ENCODE data around the gene FAM131C. TPM values are rescaled to one million over a fixed set of nuclear protein-coding genes. Genes with fewer than 3 reads are reported as not detected.

FAM131C gene
- polyA plus RNA-seq, 2 donors, result 0.38 to 0.45 TPM

- H3K9me3 ChIP-seq (ENCODE audit: control insufficient read depth in 2 of 2, insufficient read depth in 1 of 2, low read depth in 1 of 2, low read length in 1 of 2), result no peaks in the 10 kb centered on the region
- peaks cover 4 to 32% of the 10 kb centered on the region in 2 donors for H3K4me1 ChIP-seq (ENCODE audit: control insufficient read depth in 2 of 2, insufficient read depth in 2 of 2, low read length in 1 of 2)
- H3K4me3 ChIP-seq (ENCODE audit: low read depth in 1 of 2, low read length in 2 of 2), result no peak overlapping the region
- no peaks in the 10 kb centered on the region for H3K27me3 ChIP-seq (ENCODE audit: control insufficient read depth in 1 of 2, insufficient read depth in 2 of 2, low read length in 2 of 2)
- H3K36me3 ChIP-seq (ENCODE audit: control insufficient read depth in 2 of 2, insufficient read depth in 2 of 2, low read length in 1 of 2), result no peaks in the 10 kb centered on the region
- H3K27ac ChIP-seq (ENCODE audit: low read depth in 2 of 2, low read length in 1 of 2), result peak overlapping the region; percentile 43 to 80
- WGBS, 2 donors, result 70 to 73% methylated on average over 18 of the region's 18 CpGs
These were observed 18.9 kb upstream of the FAM131C start for GRCh38 chr1:16092097-16092922.

GRCh38 chr1:16091296-16091695 lies 17.8 kb upstream of the FAM131C start:
- Histone ChIP-seq H3K9me3 (ENCODE audit: control insufficient read depth in 2 of 2, insufficient read depth in 1 of 2, low read depth in 1 of 2, low read length in 1 of 2) (no peaks in the 10 kb centered on the region), H3K4me3 (ENCODE audit: low read depth in 1 of 2, low read length in 2 of 2) (no peak overlapping the region), H3K27me3 (ENCODE audit: control insufficient read depth in 1 of 2, insufficient read depth in 2 of 2, low read length in 2 of 2) (no peaks in the 10 kb centered on the region), H3K27ac (ENCODE audit: low read depth in 2 of 2, low read length in 1 of 2) (peak overlapping the region; percentile 78 to 91), H3K4me1 (ENCODE audit: control insufficient read depth in 2 of 2, insufficient read depth in 2 of 2, low read length in 1 of 2) (peaks cover 4 to 32% of the 10 kb centered on the region in 2 donors), H3K36me3 (ENCODE audit: control insufficient read depth in 2 of 2, insufficient read depth in 2 of 2, low read length in 1 of 2) (no peaks in the 10 kb centered on the region)
- 46 to 48% methylated on average over 8 of the region's 8 CpGs for WGBS, 2 donors

- Histone ChIP-seq H3K36me3 (ENCODE audit: control insufficient read depth in 2 of 2, insufficient read depth in 2 of 2, low read length in 1 of 2) (no peaks in the 10 kb centered on the region), H3K9me3 (ENCODE audit: control insufficient read depth in 2 of 2, insufficient read depth in 1 of 2, low read depth in 1 of 2, low read length in 1 of 2) (no peaks in the 10 kb centered on the region), H3K4me1 (ENCODE audit: control insufficient read depth in 2 of 2, insufficient read depth in 2 of 2, low read length in 1 of 2) (peaks cover 4 to 32% of the 10 kb centered on the region in 2 donors), H3K4me3 (ENCODE audit: low read depth in 1 of 2, low read length in 2 of 2) (no peak overlapping the region), H3K27me3 (ENCODE audit: control insufficient read depth in 1 of 2, insufficient read depth in 2 of 2, low read length in 2 of 2) (no peaks in the 10 kb centered on the region), H3K27ac (ENCODE audit: low read depth in 2 of 2, low read length in 1 of 2) (peak overlapping the region in 1 of 2 donors; percentile 91)
- WGBS, 2 donors, result 80% methylated on average over 5 of the region's 5 CpGs
These were observed 16.8 kb upstream of the FAM131C start for GRCh38 chr1:16090076-16090826.

GRCh38 chr1:16088996-16089395 lies 15.5 kb upstream of the FAM131C start:
- no peak overlapping the region for H3K4me3 ChIP-seq (ENCODE audit: low read depth in 1 of 2, low read length in 2 of 2)
- peak overlapping the region; percentile 50 to 84 for H3K27ac ChIP-seq (ENCODE audit: low read depth in 2 of 2, low read length in 1 of 2)
- no peaks in the 10 kb centered on the region for H3K9me3 ChIP-seq (ENCODE audit: control insufficient read depth in 2 of 2, insufficient read depth in 1 of 2, low read depth in 1 of 2, low read length in 1 of 2)
- no peaks in the 10 kb centered on the region for H3K27me3 ChIP-seq (ENCODE audit: control insufficient read depth in 1 of 2, insufficient read depth in 2 of 2, low read length in 2 of 2)
- 76 to 79% methylated on average over 9 of the region's 9 CpGs for WGBS, 2 donors
- H3K4me1 ChIP-seq (ENCODE audit: control insufficient read depth in 2 of 2, insufficient read depth in 2 of 2, low read length in 1 of 2), result peaks cover 4 to 32% of the 10 kb centered on the region in 2 donors
- no peaks in the 10 kb centered on the region for H3K36me3 ChIP-seq (ENCODE audit: control insufficient read depth in 2 of 2, insufficient read depth in 2 of 2, low read length in 1 of 2)

GRCh38 chr1:16088351-16088911 lies 15.0 kb upstream of the FAM131C start:
- Histone ChIP-seq H3K9me3 (ENCODE audit: control insufficient read depth in 2 of 2, insufficient read depth in 1 of 2, low read depth in 1 of 2, low read length in 1 of 2) (no peaks in the 10 kb centered on the region), H3K27me3 (ENCODE audit: control insufficient read depth in 1 of 2, insufficient read depth in 2 of 2, low read length in 2 of 2) (no peaks in the 10 kb centered on the region), H3K4me3 (ENCODE audit: low read depth in 1 of 2, low read length in 2 of 2) (no peak overlapping the region), H3K36me3 (ENCODE audit: control insufficient read depth in 2 of 2, insufficient read depth in 2 of 2, low read length in 1 of 2) (no peaks in the 10 kb centered on the region), H3K4me1 (ENCODE audit: control insufficient read depth in 2 of 2, insufficient read depth in 2 of 2, low read length in 1 of 2) (peaks cover 4 to 35% of the 10 kb centered on the region in 2 donors), H3K27ac (ENCODE audit: low read depth in 2 of 2, low read length in 1 of 2) (peak overlapping the region; percentile 50 to 84)
- WGBS, 2 donors, result 66 to 68% methylated on average over 17 of the region's 17 CpGs

GRCh38 chr1:16087733-16088132 lies 14.3 kb upstream of the FAM131C start:
- H3K27me3 ChIP-seq (ENCODE audit: control insufficient read depth in 1 of 2, insufficient read depth in 2 of 2, low read length in 2 of 2), result no peaks in the 10 kb centered on the region
- no peaks in the 10 kb centered on the region for H3K9me3 ChIP-seq (ENCODE audit: control insufficient read depth in 2 of 2, insufficient read depth in 1 of 2, low read depth in 1 of 2, low read length in 1 of 2)
- H3K27ac ChIP-seq (ENCODE audit: low read depth in 2 of 2, low read length in 1 of 2), result peak overlapping the region; percentile 50 to 84
- H3K4me1 ChIP-seq (ENCODE audit: control insufficient read depth in 2 of 2, insufficient read depth in 2 of 2, low read length in 1 of 2), result peaks cover 4 to 38% of the 10 kb centered on the region in 2 donors
- WGBS, 2 donors, result 68% methylated on average over 7 of the region's 7 CpGs
- H3K4me3 ChIP-seq (ENCODE audit: low read depth in 1 of 2, low read length in 2 of 2), result no peak overlapping the region
- no peaks in the 10 kb centered on the region for H3K36me3 ChIP-seq (ENCODE audit: control insufficient read depth in 2 of 2, insufficient read depth in 2 of 2, low read length in 1 of 2)

- no peaks in the 10 kb centered on the region for H3K9me3 ChIP-seq (ENCODE audit: control insufficient read depth in 2 of 2, insufficient read depth in 1 of 2, low read depth in 1 of 2, low read length in 1 of 2)
- no peaks in the 10 kb centered on the region for H3K27me3 ChIP-seq (ENCODE audit: control insufficient read depth in 1 of 2, insufficient read depth in 2 of 2, low read length in 2 of 2)
- peak overlapping the region in 1 of 2 donors; percentile 24 for H3K27ac ChIP-seq (ENCODE audit: low read depth in 2 of 2, low read length in 1 of 2)
- H3K36me3 ChIP-seq (ENCODE audit: control insufficient read depth in 2 of 2, insufficient read depth in 2 of 2, low read length in 1 of 2), result no peaks in the 10 kb centered on the region
- H3K4me1 ChIP-seq (ENCODE audit: control insufficient read depth in 2 of 2, insufficient read depth in 2 of 2, low read length in 1 of 2), result peaks cover 6 to 27% of the 10 kb centered on the region in 2 donors
- no peak overlapping the region for H3K4me3 ChIP-seq (ENCODE audit: low read depth in 1 of 2, low read length in 2 of 2)
- WGBS, 2 donors, result 58 to 74% methylated on average over 6 of the region's 6 CpGs
These were observed 12.1 kb upstream of the FAM131C start for GRCh38 chr1:16085522-16085921.

- Histone ChIP-seq H3K4me1 (ENCODE audit: control insufficient read depth in 2 of 2, insufficient read depth in 2 of 2, low read length in 1 of 2) (peaks cover 2 to 24% of the 10 kb centered on the region in 2 donors), H3K36me3 (ENCODE audit: control insufficient read depth in 2 of 2, insufficient read depth in 2 of 2, low read length in 1 of 2) (no peaks in the 10 kb centered on the region), H3K9me3 (ENCODE audit: control insufficient read depth in 2 of 2, insufficient read depth in 1 of 2, low read depth in 1 of 2, low read length in 1 of 2) (no peaks in the 10 kb centered on the region), H3K27me3 (ENCODE audit: control insufficient read depth in 1 of 2, insufficient read depth in 2 of 2, low read length in 2 of 2) (no peaks in the 10 kb centered on the region), H3K27ac (ENCODE audit: low read depth in 2 of 2, low read length in 1 of 2) (peak overlapping the region; percentile 55 to 81), H3K4me3 (ENCODE audit: low read depth in 1 of 2, low read length in 2 of 2) (no peak overlapping the region)
- 53 to 68% methylated on average over 5 of the region's 5 CpGs for WGBS, 2 donors
These were observed 10.0 kb upstream of the FAM131C start for GRCh38 chr1:16083486-16083885.

GRCh38 chr1:16082283-16083038 lies 9.0 kb upstream of the FAM131C start:
- Histone ChIP-seq H3K4me1 (ENCODE audit: control insufficient read depth in 2 of 2, insufficient read depth in 2 of 2, low read length in 1 of 2) (peaks cover 2 to 15% of the 10 kb centered on the region in 2 donors), H3K9me3 (ENCODE audit: control insufficient read depth in 2 of 2, insufficient read depth in 1 of 2, low read depth in 1 of 2, low read length in 1 of 2) (no peaks in the 10 kb centered on the region), H3K27me3 (ENCODE audit: control insufficient read depth in 1 of 2, insufficient read depth in 2 of 2, low read length in 2 of 2) (no peaks in the 10 kb centered on the region), H3K4me3 (ENCODE audit: low read depth in 1 of 2, low read length in 2 of 2) (no peak overlapping the region), H3K36me3 (ENCODE audit: control insufficient read depth in 2 of 2, insufficient read depth in 2 of 2, low read length in 1 of 2) (no peaks in the 10 kb centered on the region), H3K27ac (ENCODE audit: low read depth in 2 of 2, low read length in 1 of 2) (peak overlapping the region; percentile 55 to 81)
- 60 to 68% methylated on average over 9 of the region's 9 CpGs for WGBS, 2 donors

Measured in esophagus (tissue), 2 donors.